Measurements from ENCODE around the gene GIPC3. TPM values are rescaled to one million over a fixed set of nuclear protein-coding genes. Genes with fewer than 3 reads are reported as not detected.

GIPC3 gene
- total RNA-seq, 2 experiments from 2014 or later = 0.15 to 0.20 TPM

- no peak for DNase-seq
- Mint-ChIP-seq H3K9me3 (no peaks in the 10 kb centered on the region), H3K27ac (no peak overlapping the region), H3K36me3 (ENCODE audit: low read depth) (peaks cover 6% of the 10 kb centered on the region), H3K4me3 (no peak overlapping the region), H3K27me3 (peaks cover under 1% of the 10 kb centered on the region), H3K4me1 (peaks cover 4% of the 10 kb centered on the region)
- POLR2A ChIA-PET = no interaction called here
- CTCF ChIA-PET = no interaction called here
These were observed 27.8 kb downstream of the GIPC3 start for GRCh38 chr19:3612901-3613741.

GRCh38 chr19:3613818-3614661 lies 28.8 kb downstream of the GIPC3 start:
- no peaks in the 10 kb centered on the region for H3K9me3 Mint-ChIP-seq
- DNase-seq = no peak
- peaks cover 6% of the 10 kb centered on the region for H3K36me3 Mint-ChIP-seq (ENCODE audit: low read depth)
- CTCF ChIA-PET = no interaction called here
- no peaks in the 10 kb centered on the region for H3K27me3 Mint-ChIP-seq
- no peak overlapping the region for H3K4me3 Mint-ChIP-seq
- POLR2A ChIA-PET = no interaction called here
- no peak overlapping the region for H3K27ac Mint-ChIP-seq
- peaks cover 2% of the 10 kb centered on the region for H3K4me1 Mint-ChIP-seq

DNA sequence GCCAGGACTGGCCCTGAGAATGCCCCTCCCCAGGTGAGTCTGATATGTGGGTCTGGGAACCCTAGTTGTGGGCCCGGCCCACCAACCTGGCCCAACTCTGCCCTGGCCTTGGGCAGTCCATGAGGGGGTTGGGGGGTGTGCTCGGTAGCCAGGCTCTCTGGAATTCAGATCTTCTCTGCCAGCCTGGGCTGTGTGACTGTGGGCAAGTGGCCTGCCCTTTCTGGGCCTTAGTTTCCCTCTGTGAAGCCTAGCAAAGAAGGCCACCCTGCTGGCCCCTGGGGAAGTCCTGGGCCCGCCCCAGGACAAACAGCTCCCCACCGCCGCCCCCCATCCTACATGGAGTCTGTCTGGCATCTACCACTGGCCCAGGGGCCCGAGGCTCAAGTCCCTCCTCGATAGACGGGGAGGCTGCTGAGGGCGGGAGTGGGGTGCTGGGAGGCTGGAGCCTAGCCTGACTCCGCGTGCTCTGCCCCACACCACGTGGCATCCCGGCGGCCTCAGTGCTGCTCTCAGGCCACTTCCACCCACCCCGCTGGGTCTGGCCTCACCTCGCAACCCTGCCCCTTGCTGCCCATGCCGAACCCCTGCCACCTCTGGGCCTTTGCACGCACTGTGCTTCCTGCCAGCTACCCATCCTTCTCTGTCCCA lies 29.7 kb downstream of the GIPC3 start:
- DNase-seq = no peak
- Mint-ChIP-seq H3K9me3 (no peaks in the 10 kb centered on the region), H3K4me1 (peaks cover 2% of the 10 kb centered on the region)

DNA sequence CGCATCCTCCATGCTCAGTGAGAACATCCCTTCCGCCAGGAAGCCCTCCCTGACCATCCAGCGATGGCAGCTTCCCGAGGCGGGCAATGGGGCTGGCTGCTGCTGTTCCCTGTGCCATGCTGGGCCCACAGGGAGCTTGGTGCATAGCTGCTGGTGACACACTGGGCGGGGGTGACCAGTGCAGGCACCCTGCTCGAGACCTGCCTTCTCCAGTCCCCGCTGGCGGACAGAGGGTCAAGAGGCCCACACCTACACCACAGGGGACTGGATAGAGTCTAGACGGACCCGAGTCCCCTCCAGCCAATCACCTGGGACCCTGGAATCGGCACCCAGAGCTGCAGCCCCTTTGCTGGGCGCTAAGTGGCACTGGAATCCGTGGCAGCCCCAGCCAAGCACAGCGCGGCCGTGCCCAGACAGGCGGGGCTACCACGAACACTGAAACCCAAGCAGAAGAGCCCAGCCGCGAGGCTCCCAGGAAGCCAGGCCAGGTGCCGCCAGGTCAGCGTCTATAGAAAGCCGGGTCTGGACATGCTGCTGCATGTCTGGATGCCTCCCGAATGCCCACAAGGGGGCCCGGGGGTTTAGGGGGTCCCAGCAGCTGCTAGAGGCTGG lies 30.4 kb downstream of the GIPC3 start:
- H3K36me3 Mint-ChIP-seq (ENCODE audit: low read depth) = peaks cover 6% of the 10 kb centered on the region
- H3K9me3 Mint-ChIP-seq = no peaks in the 10 kb centered on the region
- H3K4me1 Mint-ChIP-seq = peaks cover 2% of the 10 kb centered on the region

More for the DNA sequence above, 29.7 kb downstream of the GIPC3 start:
- no peak overlapping the region for H3K27ac Mint-ChIP-seq
- ChIA-PET CTCF (no interaction called here), POLR2A (interaction anchor here (1.0 kb wide), 1 partner anchor 59 kb away, joined by 3 read pairs; no protein-coding TSS in a partner anchor)
- H3K27me3 Mint-ChIP-seq = no peaks in the 10 kb centered on the region
- H3K36me3 Mint-ChIP-seq (ENCODE audit: low read depth) = peaks cover 6% of the 10 kb centered on the region
- H3K4me3 Mint-ChIP-seq = no peak overlapping the region

DNA sequence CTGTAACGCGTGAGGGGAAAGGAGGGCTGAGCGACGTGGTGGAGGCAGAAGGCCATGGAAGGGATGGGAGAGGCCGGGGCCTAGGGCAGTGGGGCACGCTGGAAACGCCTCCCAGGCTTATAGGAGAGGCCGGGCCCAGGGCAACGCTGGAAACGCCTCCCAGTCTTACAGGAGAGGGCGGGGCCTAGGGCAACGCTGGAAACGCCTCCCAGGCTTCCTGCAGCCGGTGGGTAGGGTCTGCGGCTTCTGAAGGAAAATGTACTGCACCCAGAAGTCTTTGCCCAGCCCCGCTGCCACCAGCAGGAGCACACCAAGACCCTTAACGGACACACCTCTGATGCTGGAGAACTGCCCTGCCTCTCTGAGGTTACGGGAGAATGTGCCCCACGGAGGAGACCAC lies 32.2 kb downstream of the GIPC3 start:
- no peak overlapping the region for H3K4me3 Mint-ChIP-seq
- H3K27me3 Mint-ChIP-seq = no peaks in the 10 kb centered on the region
- ChIA-PET CTCF (no interaction called here), POLR2A (no interaction called here)
- peaks cover 2% of the 10 kb centered on the region for H3K4me1 Mint-ChIP-seq
- DNase-seq = no peak
- H3K36me3 Mint-ChIP-seq (ENCODE audit: low read depth) = no peaks in the 10 kb centered on the region
- no peak overlapping the region for H3K27ac Mint-ChIP-seq
- no peaks in the 10 kb centered on the region for H3K9me3 Mint-ChIP-seq

More for the DNA sequence above, 30.4 kb downstream of the GIPC3 start:
- DNase-seq = no peak
- no peaks in the 10 kb centered on the region for H3K27me3 Mint-ChIP-seq
- H3K27ac Mint-ChIP-seq = no peak overlapping the region
- H3K4me3 Mint-ChIP-seq = no peak overlapping the region
- ChIA-PET POLR2A (interaction anchor here (1.0 kb wide), 1 partner anchor 59 kb away, joined by 3 read pairs; no protein-coding TSS in a partner anchor), CTCF (no interaction called here)

GRCh38 chr19:3618144-3618810 lies 33.0 kb downstream of the GIPC3 start:
- DNase-seq = peak; percentile 50
- Mint-ChIP-seq H3K36me3 (ENCODE audit: low read depth) (no peaks in the 10 kb centered on the region), H3K27ac (no peak overlapping the region), H3K9me3 (no peaks in the 10 kb centered on the region), H3K4me1 (peaks cover 2% of the 10 kb centered on the region), H3K4me3 (no peak overlapping the region), H3K27me3 (no peaks in the 10 kb centered on the region)
- CTCF ChIA-PET = interaction anchor here (0.9 kb wide), 1 partner anchor 27 kb away, joined by 3 read pairs; no protein-coding TSS in a partner anchor
- POLR2A ChIA-PET = no interaction called here

- Mint-ChIP-seq H3K9me3 (no peaks in the 10 kb centered on the region), H3K27ac (no peak overlapping the region), H3K4me3 (no peak overlapping the region), H3K4me1 (peaks cover 3% of the 10 kb centered on the region), H3K27me3 (no peaks in the 10 kb centered on the region), H3K36me3 (ENCODE audit: low read depth) (no peaks in the 10 kb centered on the region)
- POLR2A ChIA-PET = no interaction called here
- CTCF ChIA-PET = interaction anchor here (0.9 kb wide), 1 partner anchor 28 kb away, joined by 3 read pairs; no protein-coding TSS in a partner anchor
- DNase-seq = no peak
These were observed 33.7 kb downstream of the GIPC3 start for GRCh38 chr19:3618811-3619630.

GRCh38 chr19:3619631-3620012 lies 34.3 kb downstream of the GIPC3 start:
- no peak for DNase-seq
- H3K27ac Mint-ChIP-seq = no peak overlapping the region
- ChIA-PET POLR2A (no interaction called here), CTCF (no interaction called here)
- H3K27me3 Mint-ChIP-seq = no peaks in the 10 kb centered on the region
- H3K36me3 Mint-ChIP-seq (ENCODE audit: low read depth) = no peaks in the 10 kb centered on the region
- H3K9me3 Mint-ChIP-seq = no peaks in the 10 kb centered on the region
- H3K4me3 Mint-ChIP-seq = no peak overlapping the region
- H3K4me1 Mint-ChIP-seq = peaks cover 9% of the 10 kb centered on the region

DNA sequence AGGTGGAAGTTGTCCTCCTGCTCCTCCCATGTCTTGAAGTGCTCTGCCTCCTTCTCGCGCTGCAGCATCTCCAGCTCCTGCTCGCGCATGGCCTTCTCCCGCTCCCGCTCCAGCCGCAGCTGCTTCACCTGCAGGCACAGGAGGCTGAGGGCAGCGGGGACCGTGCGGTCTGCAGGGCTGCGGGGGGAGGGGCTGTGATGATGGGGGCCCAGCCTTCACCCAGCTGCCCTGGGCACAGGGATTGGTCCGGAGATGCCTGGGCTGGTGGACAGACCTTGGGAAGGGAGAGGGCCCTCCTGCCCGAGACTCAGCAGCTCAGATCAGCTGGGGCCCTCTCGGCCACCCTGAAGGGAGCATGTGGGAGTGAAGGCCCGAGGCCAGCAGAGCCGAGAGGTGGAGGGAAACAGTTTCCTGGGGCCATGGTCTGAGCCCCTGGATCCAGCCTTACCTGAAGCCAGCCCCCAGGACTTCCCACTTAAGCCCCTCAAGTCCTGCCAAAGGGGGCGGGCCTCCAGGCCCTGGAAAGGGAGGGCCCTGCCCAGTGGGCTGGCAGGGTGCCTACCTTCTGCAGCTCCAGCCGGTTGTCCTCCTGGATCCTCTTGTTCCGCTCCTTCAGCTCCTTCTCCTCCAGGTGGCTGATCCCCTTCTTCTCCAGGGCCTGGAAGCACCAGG lies 35.0 kb downstream of the GIPC3 start:
- Mint-ChIP-seq H3K4me3 (no peak overlapping the region), H3K4me1 (peaks cover 13% of the 10 kb centered on the region), H3K36me3 (ENCODE audit: low read depth) (no peaks in the 10 kb centered on the region), H3K27me3 (no peaks in the 10 kb centered on the region), H3K9me3 (no peaks in the 10 kb centered on the region), H3K27ac (no peak overlapping the region)
- no peak for DNase-seq
- ChIA-PET CTCF (no interaction called here), POLR2A (no interaction called here)

DNA sequence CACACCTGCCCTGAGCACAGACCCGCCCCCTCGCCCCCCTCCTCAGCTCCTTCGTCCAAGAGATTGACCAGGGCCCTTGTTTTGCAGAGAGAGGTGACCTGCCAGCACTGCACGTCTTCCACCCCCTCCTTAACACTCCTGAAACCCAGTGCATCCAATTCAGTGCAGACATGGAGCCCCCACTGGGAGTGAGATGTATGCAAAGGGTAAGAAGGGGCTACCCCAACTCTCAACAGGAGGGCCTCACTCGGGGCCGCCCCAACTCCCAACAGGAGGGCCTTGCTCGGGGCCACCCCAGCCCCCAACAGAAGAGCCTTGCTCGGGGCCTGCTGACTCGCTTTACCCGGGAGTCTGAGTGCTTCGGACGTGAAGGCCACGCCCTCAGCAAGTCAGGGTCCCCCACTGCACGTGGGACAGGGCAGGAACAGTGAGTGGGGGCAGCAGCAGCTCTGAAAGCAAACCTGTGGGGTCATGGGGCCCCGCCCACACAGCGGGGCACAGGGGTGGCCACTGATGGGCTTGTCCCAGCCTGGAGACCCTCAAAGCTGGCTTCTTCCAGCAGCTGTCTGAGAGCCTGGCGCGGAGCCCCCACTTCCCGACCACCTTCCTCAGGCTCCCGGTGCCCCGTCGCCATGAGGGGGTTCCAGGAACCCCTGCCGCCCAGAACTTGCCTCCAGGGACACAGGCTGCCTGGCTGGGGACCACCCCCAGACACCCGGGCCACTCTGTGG lies 35.7 kb downstream of the GIPC3 start:
- POLR2A ChIA-PET = no interaction called here
- H3K36me3 Mint-ChIP-seq (ENCODE audit: low read depth) = no peaks in the 10 kb centered on the region
- no peak overlapping the region for H3K27ac Mint-ChIP-seq
- CTCF ChIA-PET = no interaction called here
- DNase-seq = no peak
- H3K27me3 Mint-ChIP-seq = no peaks in the 10 kb centered on the region
- peaks cover 18% of the 10 kb centered on the region for H3K4me1 Mint-ChIP-seq
- no peaks in the 10 kb centered on the region for H3K9me3 Mint-ChIP-seq
- no peak overlapping the region for H3K4me3 Mint-ChIP-seq

DNA sequence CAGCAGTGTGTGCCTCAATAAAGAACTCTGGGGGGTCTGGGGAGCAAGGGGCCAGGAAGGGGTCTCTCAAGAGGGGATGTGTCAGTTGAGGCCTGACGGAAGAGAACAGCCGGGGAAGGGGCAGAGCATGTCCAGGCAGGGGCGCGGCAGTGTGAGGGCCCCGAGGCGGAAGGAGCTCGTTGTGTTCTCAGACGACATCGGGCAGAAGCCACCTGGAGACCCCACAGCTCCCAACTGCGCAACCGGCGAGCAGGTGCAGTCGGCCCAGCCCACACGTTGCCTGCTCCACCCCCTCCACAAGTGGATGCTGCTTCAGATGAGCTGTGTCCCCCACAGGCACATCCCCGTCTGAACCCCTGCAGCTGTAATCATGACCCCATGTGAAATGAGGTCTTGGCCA lies 36.4 kb downstream of the GIPC3 start:
- CTCF ChIA-PET = no interaction called here
- Mint-ChIP-seq H3K9me3 (no peaks in the 10 kb centered on the region), H3K27ac (no peak overlapping the region), H3K36me3 (ENCODE audit: low read depth) (no peaks in the 10 kb centered on the region), H3K4me3 (no peak overlapping the region), H3K27me3 (no peaks in the 10 kb centered on the region), H3K4me1 (peaks cover 25% of the 10 kb centered on the region)
- no peak for DNase-seq
- POLR2A ChIA-PET = no interaction called here

All from activated CD4-positive, alpha-beta memory T cell treated with anti-CD3 and anti-CD28 coated beads, Interleukin-2, amount 10 ng/mL, durations not matched to agents 7 days and 5 days (primary cell).